Keratinocyte (primary cell): Measurements from ENCODE around the gene ATP2B2. TPM values are rescaled to one million over a fixed set of nuclear protein-coding genes. Genes with fewer than 3 reads are reported as not detected.

Experiments used
- DNase-seq: peaks from one replicate; pipeline ENCODE4 v3.0.0-alpha.2; 2011; ENCODE audit warnings: low read depth, missing footprints, low spot score
- FAIRE-seq: peaks from 2 replicates; lab custom pipeline; 2011; peaks lifted over from hg19 to GRCh38; lab: Jason Lieb, UNC
- H2AFZ ChIP-seq: 2 replicates; pipeline ENCODE4 v1.6.0; 2012; ENCODE audit warnings: low read length, control low read depth, inconsistent platforms; ENCODE audit not compliant: control insufficient read depth
- H3K27ac ChIP-seq: 2 replicates; pipeline ENCODE4 v1.5.1; 2011; ENCODE audit warnings: low read length; ENCODE audit not compliant: control insufficient read depth, insufficient read depth
- H3K27me3 ChIP-seq: 3 replicates; pipeline ENCODE4 v1.6.0; 2011; ENCODE audit warnings: low read length; ENCODE audit not compliant: control insufficient read depth, insufficient read depth; ENCODE audit errors: extremely low read depth
- H3K36me3 ChIP-seq, 2 experiments: 2 replicates in 1 of 2; 3 replicates in 1 of 2; pipeline ENCODE4 v1.5.1; 2011; ENCODE audit warnings: low read length in 2 of 2, mild to moderate bottlenecking in 1 of 2; ENCODE audit not compliant: control insufficient read depth in 2 of 2, insufficient read depth in 2 of 2; ENCODE audit errors: extremely low read depth in 1 of 2
- H3K4me1 ChIP-seq: 3 replicates; pipeline ENCODE4 v1.5.1; 2011; ENCODE audit warnings: low read length; ENCODE audit not compliant: control insufficient read depth, insufficient read depth; ENCODE audit errors: extremely low read depth
- H3K4me2 ChIP-seq: 3 replicates; pipeline ENCODE4 v1.6.0; 2011; ENCODE audit warnings: low read depth, low read length; ENCODE audit not compliant: control insufficient read depth, insufficient read depth; ENCODE audit errors: extremely low read depth
- H3K4me3 ChIP-seq, 3 experiments: fragments of 200-600 bp in 1 of 3; sonication (generic) in 1 of 3; 2 replicates in 2 of 3; 3 replicates in 1 of 3; pipeline ENCODE4 v1.5.1; 2011 to 2016; ENCODE audit warnings: low read length in 3 of 3, mild to moderate bottlenecking in 3 of 3, control low read depth in 2 of 3, inconsistent platforms in 1 of 3, low read depth in 1 of 3, mixed read lengths in 1 of 3, mixed run types in 1 of 3, moderate library complexity in 1 of 3; ENCODE audit not compliant: control insufficient read depth in 2 of 3, insufficient read depth in 2 of 3; ENCODE audit errors: extremely low read depth in 1 of 3
- H3K79me2 ChIP-seq: 2 replicates; pipeline ENCODE4 v1.6.0; 2012; ENCODE audit warnings: low read length; ENCODE audit not compliant: control insufficient read depth, insufficient read depth
- H3K9ac ChIP-seq: 3 replicates; pipeline ENCODE4 v1.6.0; 2011; ENCODE audit warnings: low read length; ENCODE audit not compliant: control insufficient read depth, insufficient read depth; ENCODE audit errors: extremely low read depth
- H3K9me1 ChIP-seq: 3 replicates; pipeline ENCODE4 v1.6.0; 2011; ENCODE audit warnings: low read length; ENCODE audit not compliant: control insufficient read depth, insufficient read depth; ENCODE audit errors: extremely low read depth
- H3K9me3 ChIP-seq: 2 replicates; pipeline ENCODE4 v1.5.1; 2012; ENCODE audit warnings: low read depth, low read length; ENCODE audit not compliant: control insufficient read depth
- H4K20me1 ChIP-seq: 3 replicates; pipeline ENCODE4 v1.6.0; 2011; ENCODE audit warnings: low read length; ENCODE audit not compliant: control insufficient read depth, insufficient read depth; ENCODE audit errors: extremely low read depth
- CTCF ChIP-seq, 3 experiments: IDR thresholded peaks in 1 of 3; conservative IDR thresholded peaks in 1 of 3; optimal IDR thresholded peaks in 1 of 3; 2 replicates in 2 of 3; 3 replicates in 1 of 3; pipeline versions ENCODE3 to v1.5.1; 2011; ENCODE audit warnings: low read length in 3 of 3, mild to moderate bottlenecking in 3 of 3, moderate library complexity in 2 of 3, control low read depth in 1 of 3, inconsistent platforms in 1 of 3; ENCODE audit not compliant: insufficient read depth in 2 of 3; ENCODE audit errors: extremely low read depth in 1 of 3
- EZH2 ChIP-seq: IDR thresholded peaks from one replicate; pipeline ENCODE4 v1.6.1; 2012; ENCODE audit warnings: inconsistent platforms, mild to moderate bottlenecking, low read length, moderate library complexity
- dilution Hi-C: fragments of 300-500 bp; cut with MboI; formaldehyde crosslinking; loops from one replicate; pipeline ENCODE4 v1.7.0; 2020; ENCODE audit warnings: low sequenced_read_pairs; ENCODE audit not compliant: extremely low pct_ligation_motif_present
- polyA plus RNA-seq, 5 experiments: library from polyadenylated mRNA; depleted of rRNA in 3 of 5; stranded (reverse) in 3 of 5; stranded (forward) in 1 of 5; unstranded in 1 of 5; fragments of >200 nt; gene quantifications; 1 replicate in 1 of 5; 2 replicates in 3 of 5; 3 replicates in 1 of 5; pipeline versions ENCODE4 v1.2.1 to v1.2.3, GENCODE V29; 2011 to 2012; ENCODE audit warnings: missing spikeins in 2 of 5, low read depth in 1 of 5, low replicate concordance in 1 of 5

ATP2B2 gene
- polyA plus RNA-seq, 1 donor (not counting 4 experiments of a cell fraction or from before 2014, with no cell fraction given): not detected

- TF ChIP-seq CTCF (optimal IDR thresholded peaks at IDR 0.05 in 1 of 3, IDR thresholded peaks at IDR 0.05 in 1 of 3, conservative IDR thresholded peaks at IDR 0.05 in 1 of 3; ENCODE audit: extremely low read depth in 1 of 3, insufficient read depth in 2 of 3, low read length in 3 of 3) (no peak), EZH2 (no peak)
- Histone ChIP-seq H3K79me2 (no peaks in the 10 kb centered on the region), H3K27ac (no peak overlapping the region), H3K27me3 (peaks cover 39% of the 10 kb centered on the region), H2AFZ (no peak overlapping the region), H3K9me1 (no peaks in the 10 kb centered on the region), H3K4me1 (no peaks in the 10 kb centered on the region), H3K36me3 (no peaks in the 10 kb centered on the region), H3K9me3 (no peaks in the 10 kb centered on the region), H3K4me3 (no peak overlapping the region), H3K9ac (no peak overlapping the region), H4K20me1 (no peaks in the 10 kb centered on the region), H3K4me2 (no peak overlapping the region)
- FAIRE-seq (no peak), DNase-seq (no peak)
- dilution Hi-C loops: no loop called here
Measured at GRCh38 chr3:10507331-10507730, 1.9 kb upstream of the ATP2B2 start.

- no peaks in the 10 kb centered on the region for H3K36me3 ChIP-seq
- peaks cover 36% of the 10 kb centered on the region for H3K27me3 ChIP-seq
- no peak overlapping the region for H3K9ac ChIP-seq
- no peaks in the 10 kb centered on the region for H3K4me1 ChIP-seq
- H4K20me1 ChIP-seq: peaks cover 2% of the 10 kb centered on the region
- no peaks in the 10 kb centered on the region for H3K9me3 ChIP-seq
- no peak overlapping the region for H2AFZ ChIP-seq
- DNase-seq (no peak), FAIRE-seq (no peak)
- no peaks in the 10 kb centered on the region for H3K9me1 ChIP-seq
- no peak overlapping the region for H3K4me2 ChIP-seq
- H3K27ac ChIP-seq: no peak overlapping the region
- no peaks in the 10 kb centered on the region for H3K79me2 ChIP-seq
- dilution Hi-C loops: no loop called here
- H3K4me3 ChIP-seq: no peak overlapping the region
- TF ChIP-seq EZH2: no peak
- no peak for TF ChIP-seq CTCF (optimal IDR thresholded peaks at IDR 0.05 in 1 of 3, IDR thresholded peaks at IDR 0.05 in 1 of 3, conservative IDR thresholded peaks at IDR 0.05 in 1 of 3; ENCODE audit: extremely low read depth in 1 of 3, insufficient read depth in 2 of 3, low read length in 3 of 3)
Measured at GRCh38 chr3:10506696-10507095, 1.3 kb upstream of the ATP2B2 start.
